Amniotic stem cell (primary cell): ENCODE data around the gene SIGLEC7.

Source experiments
- DNase-seq: peaks from one replicate; lab custom pipeline; 2025; lab: John Stamatoyannopoulos, UW

Gene SIGLEC7

DNA sequence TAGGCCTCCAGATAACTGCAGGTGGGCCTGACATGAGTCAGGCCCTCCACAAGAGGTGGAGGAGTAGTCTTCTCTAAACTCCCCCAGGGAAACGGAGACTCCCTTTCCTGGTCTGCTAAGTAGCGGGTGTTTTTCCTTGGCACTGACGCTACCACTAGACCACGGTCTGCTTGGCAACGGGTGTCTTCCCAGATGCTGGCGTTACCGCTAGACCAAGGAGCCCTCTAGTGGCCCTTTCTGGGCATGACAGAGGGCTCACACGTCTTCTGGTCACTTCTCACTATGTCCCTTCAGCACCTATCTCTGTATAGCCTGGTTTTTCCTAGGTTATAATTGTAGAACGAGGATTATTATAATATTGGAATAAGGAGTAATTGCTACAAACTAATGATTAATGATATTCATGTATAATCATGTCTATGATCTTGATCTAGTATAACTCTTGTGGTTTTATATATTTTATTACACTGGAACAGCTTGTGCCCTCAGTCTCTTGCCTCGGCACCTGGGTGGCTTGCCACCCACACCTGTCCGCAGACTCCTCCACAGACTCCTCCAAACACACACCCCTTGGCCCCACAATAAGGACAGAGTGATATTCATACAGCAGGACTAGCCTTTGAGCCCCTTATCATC, 27.3 kb downstream of the SIGLEC7 start:
- DNase-seq = peak; percentile 4

DNA sequence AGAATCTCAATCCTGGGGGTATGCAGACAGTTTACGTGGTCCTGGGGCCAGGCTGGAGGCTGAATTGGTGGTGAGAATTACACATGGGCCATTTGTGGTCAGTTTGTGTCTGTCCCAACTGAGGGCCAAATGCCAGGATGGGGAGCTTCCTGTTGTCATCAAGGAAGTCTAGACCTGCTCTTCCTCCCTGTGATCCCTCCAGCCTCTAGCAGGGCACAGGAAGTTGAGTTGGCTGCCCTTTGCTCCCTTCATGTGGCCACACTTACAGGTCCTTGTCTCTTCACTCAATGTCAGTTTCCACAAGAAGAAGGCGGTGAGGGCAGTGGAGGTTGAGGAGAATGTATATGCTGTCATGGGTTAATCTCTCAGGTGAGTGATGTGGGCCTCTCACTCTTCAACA, 30.1 kb downstream of the SIGLEC7 start:
- no peak for DNase-seq

DNA sequence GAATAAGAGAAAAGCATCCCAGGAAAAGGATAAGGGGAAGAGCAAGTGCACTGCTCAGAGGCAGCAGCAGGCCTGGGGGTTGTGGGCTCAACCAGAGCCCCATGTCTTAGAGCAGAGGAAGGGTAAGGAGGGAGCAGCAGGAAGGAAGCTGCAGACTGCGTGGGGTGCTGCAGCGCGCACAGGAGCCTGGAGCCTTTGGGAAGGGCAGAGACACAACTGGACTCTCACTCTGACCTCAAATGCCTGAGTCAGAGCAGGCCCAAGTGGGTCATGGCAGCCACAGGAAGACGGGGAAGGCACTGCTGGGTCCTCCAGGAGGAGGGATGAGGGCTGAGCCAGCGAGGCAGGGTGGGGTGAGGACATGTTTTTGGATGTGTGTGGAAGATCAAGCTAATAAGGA, 31.6 kb downstream of the SIGLEC7 start:
- no peak for DNase-seq

DNA sequence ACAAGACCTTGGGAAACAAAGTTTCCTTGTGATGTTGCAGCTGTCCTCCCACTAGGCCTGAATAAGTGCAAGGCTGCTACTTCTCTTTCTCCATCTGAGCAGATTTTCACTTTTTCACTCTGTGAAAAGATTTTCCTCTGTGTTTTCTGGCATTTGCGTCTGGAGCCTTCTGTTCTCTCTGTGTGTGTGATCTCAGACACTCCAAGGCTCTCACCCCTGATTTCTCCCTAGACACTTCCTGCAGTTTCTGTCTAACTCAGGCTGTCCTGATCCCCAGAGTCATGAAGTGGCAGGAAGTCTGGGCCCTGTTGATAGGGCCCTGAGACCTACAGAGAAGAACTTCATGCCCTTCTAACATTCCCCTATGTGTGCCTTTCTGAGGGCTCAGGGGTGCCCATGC, 37.2 kb downstream of the SIGLEC7 start:
- no peak for DNase-seq

DNA sequence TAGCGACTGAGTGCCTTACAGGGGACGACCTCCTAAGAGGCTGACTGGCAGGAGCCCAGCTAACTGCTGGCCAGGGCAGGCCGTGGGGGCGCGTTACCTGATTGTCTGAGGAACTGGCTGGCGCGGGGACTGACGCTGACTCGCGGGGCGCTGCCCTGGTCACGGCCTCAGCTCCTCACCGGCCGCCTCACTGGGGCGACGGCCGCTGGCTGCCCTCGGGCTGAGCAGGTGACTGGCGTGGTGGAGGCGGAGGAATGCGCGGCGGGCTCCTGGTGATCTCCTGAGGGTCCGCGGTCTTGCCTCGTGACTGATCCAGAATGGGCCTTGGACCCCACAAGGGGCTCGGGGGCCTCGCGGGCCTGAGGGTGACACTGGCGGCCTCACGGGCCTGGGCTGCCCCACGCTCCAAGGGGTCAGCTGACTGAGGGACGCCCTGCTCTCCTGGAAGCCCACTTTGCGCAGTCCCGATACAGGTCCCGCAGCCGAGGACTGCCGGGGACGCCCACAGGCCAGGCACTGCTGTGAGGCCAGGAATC, 39.3 kb downstream of the SIGLEC7 start:
- DNase-seq = no peak

DNA sequence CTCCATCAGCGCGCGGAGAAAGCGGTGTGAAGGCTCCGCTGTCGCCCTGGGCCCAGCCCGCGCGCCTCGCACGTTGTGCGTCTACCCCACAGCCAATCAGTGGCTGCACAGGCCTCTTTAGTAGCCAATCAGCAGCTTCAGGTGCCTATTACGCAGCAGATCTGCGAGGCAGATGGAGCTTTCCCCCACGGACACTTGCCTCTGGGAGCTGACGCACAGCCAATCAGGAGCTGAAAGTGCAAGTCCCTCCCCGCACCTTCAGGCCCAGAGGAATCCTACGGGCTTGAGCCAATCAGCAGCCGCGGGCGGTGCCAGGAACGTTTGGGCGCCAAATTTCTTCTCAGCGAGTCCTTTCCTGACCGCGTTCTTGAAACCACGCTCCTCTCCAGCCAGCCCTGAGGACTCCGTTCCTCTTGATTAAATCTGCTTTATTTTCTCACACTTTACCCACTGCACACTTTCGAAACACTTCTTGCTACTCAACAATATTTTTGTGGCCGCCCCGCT, 39.9 kb downstream of the SIGLEC7 start:
- DNase-seq = no peak

DNA sequence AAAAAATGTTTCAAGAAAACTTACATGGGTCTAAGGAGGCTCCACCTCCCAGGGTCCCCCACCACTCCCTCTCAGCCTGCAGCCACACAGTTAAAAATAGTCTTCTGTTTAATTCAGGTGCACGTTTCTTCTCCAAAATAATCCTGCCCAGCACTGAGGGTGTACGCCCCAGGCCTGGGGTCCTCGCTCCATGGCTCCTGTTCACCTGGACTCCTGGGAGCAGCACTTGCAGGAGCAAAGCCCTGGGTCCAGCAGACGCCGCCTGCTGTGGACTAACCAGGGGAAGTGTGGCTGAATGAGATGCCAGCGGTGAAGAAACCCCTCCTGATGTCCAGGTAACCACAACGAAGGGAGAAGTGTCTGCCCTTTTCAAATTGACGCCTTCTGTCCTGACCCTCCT, 41.5 kb downstream of the SIGLEC7 start:
- no peak for DNase-seq

DNA sequence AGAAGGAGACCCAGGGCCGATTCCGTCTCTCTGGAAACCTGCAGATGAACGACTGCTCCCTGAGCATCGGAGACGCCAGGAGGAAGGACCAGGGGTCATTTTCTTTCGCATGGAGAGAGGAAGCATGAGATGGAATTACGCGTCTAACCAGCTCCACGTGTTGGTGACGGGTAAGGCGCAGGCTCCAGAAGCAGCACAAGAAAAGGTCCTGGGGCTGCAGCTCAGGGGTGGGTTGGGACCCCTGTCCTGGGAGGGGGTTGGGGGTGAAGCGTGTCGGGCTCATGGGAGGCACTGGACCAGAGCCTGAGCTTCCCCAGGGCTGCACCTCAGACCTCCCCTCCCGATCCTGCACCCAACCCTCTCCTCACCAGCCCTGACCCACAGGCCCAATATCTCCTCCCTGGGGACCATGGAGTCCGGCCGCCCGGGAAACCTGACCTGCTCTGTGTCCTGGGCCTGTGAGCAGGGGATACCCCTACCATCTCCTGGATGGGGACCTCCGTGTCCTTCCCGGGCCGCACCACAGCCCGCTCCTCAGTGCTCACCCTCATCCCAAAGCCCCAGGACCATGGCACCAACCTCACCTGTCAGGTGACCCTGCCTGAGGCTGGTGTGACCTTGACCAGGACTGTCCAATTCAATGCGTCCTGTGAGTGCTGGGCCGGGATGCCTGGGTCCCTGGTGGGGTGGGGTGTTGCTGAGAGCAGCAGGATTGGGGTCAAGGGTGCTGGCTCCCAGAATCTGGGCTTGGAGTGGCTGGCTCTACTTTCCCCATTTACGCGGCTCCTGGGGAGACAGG, 43.2 kb downstream of the SIGLEC7 start:
- no peak for DNase-seq

DNA sequence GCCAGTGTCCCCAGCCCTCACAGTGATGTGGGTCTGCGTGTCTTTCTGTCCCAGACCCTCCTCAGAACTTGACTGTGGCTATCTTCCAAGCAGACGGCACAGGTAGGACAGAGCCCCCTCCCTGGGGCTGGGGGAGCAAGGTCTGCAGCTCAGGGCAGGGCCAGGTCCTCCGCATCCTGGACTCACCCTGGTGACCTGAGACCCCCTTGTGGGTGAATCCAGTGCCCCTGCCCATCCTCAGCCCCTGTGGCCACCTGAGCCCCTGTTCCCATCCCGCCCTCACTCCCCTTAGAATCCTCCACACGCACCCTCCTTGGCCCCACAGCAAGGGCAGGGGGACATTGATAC, 43.7 kb downstream of the SIGLEC7 start:
- DNase-seq = no peak

DNA sequence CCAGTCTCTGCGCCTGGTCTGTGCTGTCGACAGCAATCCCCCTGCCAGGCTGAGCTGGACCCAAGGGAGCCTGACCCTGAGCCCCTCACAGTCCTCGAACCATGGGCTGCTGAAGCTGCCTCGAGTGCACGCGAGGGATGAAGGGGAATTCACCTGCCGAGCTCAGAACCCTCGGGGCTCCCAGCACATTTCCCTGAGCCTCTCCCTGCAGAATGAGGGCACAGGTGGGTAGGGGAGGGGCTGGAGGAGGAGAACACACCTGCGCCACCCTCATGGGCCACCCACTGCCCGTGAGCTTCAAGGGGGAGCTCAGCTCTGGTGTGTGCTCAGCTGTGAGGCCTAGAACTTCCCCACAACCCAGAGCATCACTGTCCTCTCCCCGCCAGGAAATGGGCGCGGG, 44.2 kb downstream of the SIGLEC7 start:
- no peak for DNase-seq

DNA sequence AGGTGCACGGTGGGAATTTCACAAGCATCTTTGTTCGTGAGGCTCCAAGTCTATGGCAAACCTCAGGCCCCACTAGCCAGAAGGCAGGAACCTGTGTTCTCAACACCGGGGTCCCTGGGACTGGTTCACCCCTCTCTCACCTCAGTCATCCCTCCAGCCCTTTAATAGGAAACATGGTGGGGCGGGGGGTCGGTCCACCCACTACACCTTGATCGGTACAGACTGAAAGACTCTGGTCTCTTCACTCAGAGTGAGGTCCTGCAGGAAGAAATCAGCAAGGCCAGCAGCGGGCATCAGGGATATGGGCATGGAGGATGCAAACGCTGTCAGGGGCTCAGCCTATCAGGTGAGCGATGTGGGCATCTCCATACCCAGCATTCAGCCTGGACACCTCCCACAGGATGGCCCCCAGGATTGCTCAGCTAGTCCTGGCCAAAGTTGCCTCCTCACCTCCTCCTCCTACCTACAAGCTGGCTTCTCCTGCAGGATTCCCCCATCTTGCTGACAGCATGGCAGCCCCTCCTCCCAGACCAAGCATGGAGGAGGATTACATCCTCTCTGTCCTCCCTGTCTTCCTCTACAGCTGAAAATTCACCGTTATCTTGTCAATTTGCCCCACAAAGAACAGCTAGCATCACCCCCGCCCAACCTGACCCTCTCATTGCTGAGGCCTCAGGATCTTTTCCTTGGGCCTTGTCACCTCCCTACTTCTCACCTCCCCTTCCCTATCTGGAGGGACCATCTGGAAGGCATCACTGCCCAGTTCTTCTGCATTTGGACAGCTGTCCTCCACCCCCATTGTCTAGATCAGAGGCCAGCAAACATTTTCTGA, 45.5 kb downstream of the SIGLEC7 start:
- no peak for DNase-seq

DNA sequence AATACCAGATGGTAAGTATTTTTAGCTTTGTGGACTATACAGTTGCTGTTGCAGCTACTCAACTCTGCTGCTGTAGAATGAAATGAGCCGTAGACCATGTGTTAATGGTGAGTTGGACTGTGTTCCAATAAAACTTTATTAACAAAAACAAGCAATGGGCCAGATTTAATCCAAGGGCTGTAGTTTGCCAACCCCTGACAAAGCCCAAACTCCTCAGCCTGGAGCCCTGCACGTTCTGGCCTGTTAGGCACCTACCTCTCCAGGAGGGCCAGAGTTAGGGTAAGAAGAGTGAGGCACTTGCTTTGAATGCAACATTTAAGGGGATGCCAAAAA, 46.1 kb downstream of the SIGLEC7 start:
- no peak for DNase-seq

DNA sequence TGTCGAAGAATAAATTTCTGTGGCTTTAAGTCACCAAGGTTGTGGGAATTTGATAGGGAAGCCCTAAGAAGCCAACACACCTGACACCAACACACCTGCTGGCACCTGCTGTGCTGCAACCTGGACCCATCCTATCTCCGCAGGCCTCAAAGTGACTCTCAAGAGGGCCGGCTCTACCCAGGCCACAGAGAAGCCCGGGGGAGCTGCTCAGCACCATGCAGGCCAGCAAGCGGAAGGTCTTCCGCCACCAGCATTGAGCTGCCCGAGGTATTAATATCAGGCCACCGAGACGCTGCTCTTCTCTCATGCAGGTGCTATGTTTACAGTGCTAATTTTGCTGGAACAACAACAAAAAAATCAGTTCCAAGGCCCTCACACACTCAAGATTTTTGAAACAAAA, 50.6 kb downstream of the SIGLEC7 start:
- no peak for DNase-seq

DNA sequence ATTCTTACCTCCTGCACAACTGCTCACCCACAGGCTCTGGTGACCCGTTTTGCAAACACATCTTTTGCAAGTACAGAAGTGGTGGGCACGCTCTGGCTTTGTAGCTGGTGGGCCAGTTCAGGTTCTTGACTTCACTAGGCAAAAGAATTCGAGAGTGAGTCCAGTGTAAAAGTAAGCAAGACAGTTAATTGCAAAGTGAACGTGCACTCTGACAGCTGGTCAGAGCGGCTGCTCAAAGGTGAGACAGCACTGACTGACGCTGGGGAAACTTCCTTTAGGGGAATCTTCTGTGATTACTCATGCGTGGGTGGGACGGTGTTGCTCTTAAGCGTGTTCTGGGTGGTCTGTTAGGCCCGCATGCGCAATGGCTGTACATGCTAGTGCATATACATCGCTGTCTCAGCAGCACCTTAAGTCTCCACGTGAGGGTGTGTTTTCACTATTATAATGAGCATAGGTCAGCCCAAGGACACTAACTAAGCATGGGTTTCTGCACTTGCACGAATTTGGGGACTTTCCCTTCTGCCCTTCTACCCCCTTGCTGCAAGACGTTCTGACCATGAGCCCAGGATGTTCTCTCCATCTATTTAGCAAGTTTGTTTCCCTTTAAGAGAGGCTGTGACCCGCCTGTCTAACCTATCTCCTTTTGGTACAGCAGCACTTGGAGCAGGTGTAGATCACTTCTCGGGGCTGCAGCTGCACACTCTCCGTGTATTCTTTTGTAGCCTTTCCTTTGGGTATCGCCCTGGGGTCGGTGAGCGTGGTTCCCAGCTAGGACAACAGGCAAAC, 52.6 kb downstream of the SIGLEC7 start:
- no peak for DNase-seq

DNA sequence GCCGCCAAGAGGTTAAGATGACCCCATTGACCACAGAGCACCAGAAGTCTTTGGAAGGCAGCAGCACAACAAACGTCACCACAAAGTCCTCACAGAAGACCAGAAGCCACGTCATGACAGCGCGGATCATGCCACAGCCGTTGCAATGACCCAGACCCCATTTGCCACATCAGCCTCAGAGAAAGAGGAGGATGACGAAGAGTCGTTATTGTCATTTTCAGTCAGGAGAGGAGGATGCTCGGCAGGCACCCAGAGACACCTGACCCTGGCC, 53.1 kb downstream of the SIGLEC7 start:
- DNase-seq = no peak

DNA sequence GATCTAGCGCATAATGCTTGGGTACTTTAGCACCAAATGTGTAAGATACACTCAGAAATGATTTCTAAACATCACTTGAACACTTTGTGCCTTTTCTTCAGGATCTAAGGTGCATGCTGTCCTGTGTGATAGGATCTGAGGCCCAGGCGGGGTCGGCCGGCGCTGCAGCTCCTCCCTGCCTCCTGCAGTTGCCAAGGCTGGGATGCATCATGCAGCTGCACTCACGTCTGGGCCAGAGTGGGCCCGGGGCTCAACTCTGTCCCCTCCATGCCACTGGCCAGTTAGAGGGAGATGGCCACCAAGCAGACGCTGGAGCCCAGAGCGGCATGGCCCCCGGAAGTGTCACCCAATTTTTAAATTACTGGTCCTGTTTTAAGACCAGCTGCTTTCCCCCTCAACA, 53.5 kb downstream of the SIGLEC7 start:
- DNase-seq = no peak

DNA sequence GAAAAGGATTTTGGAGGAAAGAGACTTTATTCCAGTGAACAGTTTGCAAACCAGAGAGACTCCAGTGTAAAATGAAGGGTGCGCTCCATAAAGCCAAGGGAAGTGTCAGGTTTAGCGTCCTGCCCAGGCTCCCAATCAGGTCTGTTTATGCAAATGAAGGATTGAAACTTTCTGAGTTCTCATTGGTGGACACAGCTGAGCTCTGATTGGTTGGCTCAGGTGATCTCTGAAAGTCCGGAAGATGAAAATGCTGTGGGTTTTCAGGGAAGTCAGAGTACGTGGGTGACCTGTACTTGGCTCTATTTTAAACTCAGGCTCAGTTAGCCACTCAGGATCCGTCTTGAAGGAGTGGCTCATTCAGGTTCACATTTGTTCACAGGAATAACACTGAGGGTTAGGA, 54.1 kb downstream of the SIGLEC7 start:
- no peak for DNase-seq

DNA sequence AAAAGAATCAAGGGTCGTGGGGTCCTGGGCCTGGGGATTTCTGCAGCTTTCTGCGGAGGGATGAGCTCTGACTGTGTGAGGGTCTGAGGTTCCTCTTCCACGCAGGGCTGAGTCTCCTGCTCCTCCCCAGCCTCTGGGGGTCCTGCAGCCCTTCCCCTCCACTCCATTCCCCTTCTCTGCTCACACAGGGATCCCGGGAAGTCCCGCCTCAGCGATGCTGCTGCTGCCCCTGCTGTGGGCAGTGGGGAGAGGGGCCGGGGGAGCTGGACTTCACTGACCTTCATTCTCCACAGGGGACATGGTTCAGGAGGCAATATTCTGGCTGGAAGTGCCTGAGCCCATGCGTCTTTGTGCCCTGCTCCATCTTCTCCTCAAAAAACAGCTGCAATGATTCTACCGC, 56.5 kb downstream of the SIGLEC7 start:
- no peak for DNase-seq

DNA sequence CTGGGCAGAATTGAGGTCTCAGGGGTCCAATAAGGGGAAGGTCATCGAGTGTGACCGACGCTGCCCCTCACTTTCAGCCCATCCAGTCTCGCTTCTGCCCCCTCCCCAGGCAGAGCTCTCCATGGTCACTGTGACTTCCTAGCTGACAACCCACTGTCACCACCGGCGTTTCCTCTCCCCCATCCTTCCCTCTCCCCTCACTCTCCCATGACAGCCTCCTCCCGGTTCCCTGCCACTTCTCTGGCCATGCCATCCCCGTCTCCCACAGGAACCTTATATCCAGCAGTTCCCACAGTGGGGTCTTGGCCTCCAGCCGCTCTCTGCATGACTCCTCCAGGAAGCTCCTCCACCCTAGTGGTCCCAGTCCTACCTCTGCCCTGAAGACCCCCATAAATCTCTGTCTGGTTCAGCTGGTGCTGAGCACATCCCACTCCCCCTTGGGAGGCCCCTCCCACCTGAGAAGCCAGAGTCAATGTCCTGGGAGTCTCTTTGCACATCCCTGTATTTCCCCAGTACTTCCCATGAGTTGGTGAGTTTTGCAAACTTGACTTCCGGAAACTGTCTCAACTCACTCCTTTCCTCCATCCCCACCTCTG, 58.1 kb downstream of the SIGLEC7 start:
- DNase-seq = no peak

DNA sequence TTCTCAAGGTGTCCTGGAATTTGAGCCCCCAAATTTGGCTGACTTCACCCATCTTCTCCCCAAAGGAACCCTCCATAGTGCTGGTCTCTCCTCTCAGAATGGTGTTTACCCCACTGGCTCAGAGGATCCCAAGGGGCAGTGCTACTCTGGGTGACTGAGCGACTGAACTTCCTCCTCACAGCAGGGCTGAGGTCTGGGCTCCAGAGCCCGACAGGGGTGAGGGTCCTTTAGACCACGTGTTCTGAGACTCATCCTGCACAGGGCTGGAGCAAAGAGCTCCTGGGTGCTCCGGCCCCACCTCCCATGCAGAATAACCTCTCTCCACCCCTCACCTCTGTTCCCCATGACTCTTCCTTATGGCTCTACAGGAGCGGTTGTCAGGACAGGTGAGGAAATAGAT, 59.6 kb downstream of the SIGLEC7 start:
- DNase-seq = no peak
